Mononuclear cell (primary cell): ENCODE data around the gene SYNGR3. TPM values are rescaled to one million over a fixed set of nuclear protein-coding genes. Genes with fewer than 3 reads are reported as not detected.
"Not testable (repeated sequence)": the region's sequence is repeated elsewhere in the genome, so short reads cannot be mapped to it uniquely, and the experiment has no call there.

Source experiments
- H3K27me3 ChIP-seq: 2 replicates; pipeline ENCODE4 v1.6.0; 2011; ENCODE audit warnings: low read length, control low read depth; ENCODE audit not compliant: insufficient read depth
- H3K4me1 ChIP-seq: 2 replicates; pipeline ENCODE4 v1.5.1; 2011; ENCODE audit warnings: mild to moderate bottlenecking, low read length, control low read depth; ENCODE audit not compliant: insufficient read depth
- H3K4me3 ChIP-seq: 2 replicates; pipeline ENCODE4 v1.5.1; 2011; ENCODE audit warnings: mild to moderate bottlenecking, low read length, moderate library complexity
- H3K9me3 ChIP-seq: 2 replicates; pipeline ENCODE4 v1.5.1; 2011; ENCODE audit warnings: low read depth, mild to moderate bottlenecking, control low read depth, low read length
- total RNA-seq: library from RNA; depleted of rRNA; stranded (reverse); fragments of >200 nt; gene quantifications from one replicate; pipeline ENCODE4 v1.2.3, GENCODE V29; 2012

SYNGR3 gene
- total RNA-seq, 1 donor, result 2.9 TPM

DNA sequence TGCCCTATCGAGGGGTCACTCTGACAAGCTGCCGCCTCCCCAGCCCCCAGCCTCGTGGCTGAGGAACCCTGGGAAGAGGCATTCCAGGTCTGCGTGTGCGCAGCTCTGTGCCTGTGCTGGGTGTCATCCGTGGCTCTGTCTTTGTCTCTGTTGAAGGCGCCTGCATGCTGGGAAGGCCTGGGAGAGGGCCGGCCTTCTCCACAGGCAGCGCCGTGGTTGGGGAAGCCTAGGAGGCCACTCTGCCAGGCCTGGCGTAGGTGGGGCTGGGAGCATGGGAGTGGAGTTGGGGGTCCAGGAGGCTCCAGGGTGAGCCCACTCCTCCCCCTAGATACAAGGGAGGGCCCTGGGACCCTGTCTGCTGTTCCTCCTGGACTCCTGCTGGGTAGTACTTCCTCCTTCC lies 40.3 kb downstream of the SYNGR3 start:
- no peaks in the 10 kb centered on the region for H3K9me3 ChIP-seq
- peaks cover 18% of the 10 kb centered on the region for H3K27me3 ChIP-seq
- no peak overlapping the region for H3K4me3 ChIP-seq
- H3K4me1 ChIP-seq, result peaks cover 15% of the 10 kb centered on the region

DNA sequence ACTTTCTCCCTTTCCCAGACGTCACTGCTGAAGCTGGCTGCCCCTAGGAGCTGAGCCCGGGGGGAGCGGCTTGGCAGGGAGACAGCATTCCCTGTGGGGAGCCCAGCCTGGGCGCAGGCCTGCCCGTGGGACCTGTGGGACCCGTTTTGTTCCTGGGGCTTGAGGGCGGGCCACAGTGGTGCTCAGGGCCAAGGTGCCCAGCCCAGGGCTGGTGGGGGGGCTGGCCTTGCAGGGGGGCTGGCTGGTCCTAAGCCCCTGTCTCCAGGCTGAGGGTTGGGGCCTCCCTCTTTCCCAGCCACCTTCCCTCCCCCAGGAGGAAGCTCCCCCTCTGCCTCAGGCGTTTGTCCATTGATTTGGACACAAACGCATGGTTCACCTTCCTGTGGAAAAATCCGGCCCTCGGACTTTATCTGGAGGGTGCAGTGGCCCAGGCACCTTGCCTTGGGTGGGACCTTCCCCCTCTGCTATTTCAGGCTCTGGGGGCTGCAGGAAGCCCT lies 41.4 kb downstream of the SYNGR3 start:
- Histone ChIP-seq H3K4me1 (peaks cover 15% of the 10 kb centered on the region), H3K9me3 (no peaks in the 10 kb centered on the region), H3K27me3 (peaks cover 12% of the 10 kb centered on the region), H3K4me3 (no peak overlapping the region)

GRCh38 chr16:2032285-2033056 lies 42.7 kb downstream of the SYNGR3 start:
- peaks cover 7% of the 10 kb centered on the region for H3K27me3 ChIP-seq
- no peaks in the 10 kb centered on the region for H3K9me3 ChIP-seq
- no peak overlapping the region for H3K4me3 ChIP-seq
- peaks cover 6% of the 10 kb centered on the region for H3K4me1 ChIP-seq

GRCh38 chr16:2033057-2033908 lies 43.5 kb downstream of the SYNGR3 start:
- Histone ChIP-seq H3K27me3 (no peaks in the 10 kb centered on the region), H3K4me1 (peaks cover 4% of the 10 kb centered on the region), H3K4me3 (no peak overlapping the region), H3K9me3 (no peaks in the 10 kb centered on the region)

DNA sequence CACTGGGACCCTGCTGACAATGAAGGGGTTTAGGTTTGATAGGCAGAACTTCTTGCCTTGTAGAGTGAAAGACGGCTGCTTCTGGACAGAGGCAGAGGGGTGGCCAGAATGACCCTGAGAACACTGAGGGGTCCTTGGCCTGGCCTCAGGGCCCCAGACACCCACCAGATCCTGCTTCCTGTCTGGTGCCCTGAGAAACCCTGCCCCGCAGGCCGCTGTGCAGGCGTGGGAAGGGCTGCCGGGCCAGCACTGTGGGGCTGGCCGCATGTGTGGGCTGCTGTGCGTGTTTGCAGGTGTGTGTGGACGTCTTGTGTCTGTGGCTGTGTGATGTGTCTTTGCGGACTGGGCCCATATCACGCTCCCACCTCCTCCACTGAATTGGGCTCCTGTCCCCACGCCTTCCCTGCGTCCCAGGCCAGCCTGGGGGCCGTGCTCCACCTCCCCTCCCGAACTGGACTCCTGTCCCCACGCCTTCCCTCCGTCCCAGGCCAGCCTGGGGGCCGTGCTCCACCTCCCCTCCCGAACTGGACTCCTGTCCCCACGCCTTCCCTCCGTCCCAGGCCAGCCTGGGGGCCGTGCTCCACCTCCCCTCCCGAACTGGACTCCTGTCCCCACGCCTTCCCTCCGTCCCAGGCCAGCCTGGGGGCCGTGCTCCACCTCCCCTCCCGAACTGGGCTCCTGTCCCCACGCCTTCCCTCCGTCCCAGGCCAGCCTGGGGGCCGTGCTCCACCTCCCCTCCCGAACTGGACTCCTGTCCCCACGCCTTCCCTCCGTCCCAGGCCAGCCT lies 44.3 kb downstream of the SYNGR3 start:
- H3K4me3 ChIP-seq, H3K9me3 ChIP-seq, H3K4me1 ChIP-seq, H3K27me3 ChIP-seq: not testable (repeated sequence)

GRCh38 chr16:2034696-2035430 lies 45.1 kb downstream of the SYNGR3 start:
- H3K4me3 ChIP-seq, result no peak overlapping the region
- peaks cover 4% of the 10 kb centered on the region for H3K4me1 ChIP-seq
- no peaks in the 10 kb centered on the region for H3K27me3 ChIP-seq
- H3K9me3 ChIP-seq, result no peaks in the 10 kb centered on the region

- H3K4me3 ChIP-seq, result no peak overlapping the region
- H3K27me3 ChIP-seq, result no peaks in the 10 kb centered on the region
- H3K4me1 ChIP-seq, result peaks cover 4% of the 10 kb centered on the region
- no peaks in the 10 kb centered on the region for H3K9me3 ChIP-seq
Measured at GRCh38 chr16:2035431-2036199, 45.8 kb downstream of the SYNGR3 start.

DNA sequence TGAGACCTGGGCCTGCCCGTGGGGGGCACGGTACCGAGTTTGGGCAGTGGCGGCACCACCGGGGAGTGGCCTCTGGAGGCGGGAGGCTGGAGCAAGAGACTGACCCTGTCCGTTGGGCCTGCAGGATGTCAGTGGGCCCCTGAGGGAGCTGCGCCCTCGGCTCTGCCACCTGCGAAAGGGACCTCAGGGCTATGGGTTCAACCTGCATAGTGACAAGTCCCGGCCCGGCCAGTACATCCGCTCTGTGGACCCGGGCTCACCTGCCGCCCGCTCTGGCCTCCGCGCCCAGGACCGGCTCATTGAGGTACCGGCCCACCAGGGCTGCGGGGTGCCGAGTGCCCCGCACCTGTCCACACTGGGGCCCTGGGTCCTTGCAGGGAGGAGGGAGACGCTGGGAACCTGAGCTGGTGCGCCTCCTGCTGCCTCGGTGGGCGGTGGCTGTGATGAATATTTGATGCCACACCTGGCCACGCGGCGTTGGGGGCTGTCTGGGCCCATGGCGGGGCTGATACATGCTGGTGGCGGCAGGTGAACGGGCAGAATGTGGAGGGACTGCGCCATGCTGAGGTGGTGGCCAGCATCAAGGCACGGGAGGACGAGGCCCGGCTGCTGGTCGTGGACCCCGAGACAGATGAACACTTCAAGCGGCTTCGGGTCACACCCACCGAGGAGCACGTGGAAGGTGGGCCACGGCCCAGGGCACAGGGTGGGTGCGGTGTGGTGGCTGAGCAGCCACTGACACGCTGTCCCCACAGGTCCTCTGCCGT lies 46.6 kb downstream of the SYNGR3 start:
- H3K4me1 ChIP-seq, result peaks cover 4% of the 10 kb centered on the region

GRCh38 chr16:2037115-2037514 lies 47.3 kb downstream of the SYNGR3 start:
- Histone ChIP-seq H3K4me1 (peaks cover 4% of the 10 kb centered on the region), H3K27me3 (no peaks in the 10 kb centered on the region), H3K9me3 (no peaks in the 10 kb centered on the region), H3K4me3 (no peak overlapping the region)

More for the DNA sequence above, 46.6 kb downstream of the SYNGR3 start:
- Histone ChIP-seq H3K27me3 (no peaks in the 10 kb centered on the region), H3K4me3 (no peak overlapping the region), H3K9me3 (no peaks in the 10 kb centered on the region)

DNA sequence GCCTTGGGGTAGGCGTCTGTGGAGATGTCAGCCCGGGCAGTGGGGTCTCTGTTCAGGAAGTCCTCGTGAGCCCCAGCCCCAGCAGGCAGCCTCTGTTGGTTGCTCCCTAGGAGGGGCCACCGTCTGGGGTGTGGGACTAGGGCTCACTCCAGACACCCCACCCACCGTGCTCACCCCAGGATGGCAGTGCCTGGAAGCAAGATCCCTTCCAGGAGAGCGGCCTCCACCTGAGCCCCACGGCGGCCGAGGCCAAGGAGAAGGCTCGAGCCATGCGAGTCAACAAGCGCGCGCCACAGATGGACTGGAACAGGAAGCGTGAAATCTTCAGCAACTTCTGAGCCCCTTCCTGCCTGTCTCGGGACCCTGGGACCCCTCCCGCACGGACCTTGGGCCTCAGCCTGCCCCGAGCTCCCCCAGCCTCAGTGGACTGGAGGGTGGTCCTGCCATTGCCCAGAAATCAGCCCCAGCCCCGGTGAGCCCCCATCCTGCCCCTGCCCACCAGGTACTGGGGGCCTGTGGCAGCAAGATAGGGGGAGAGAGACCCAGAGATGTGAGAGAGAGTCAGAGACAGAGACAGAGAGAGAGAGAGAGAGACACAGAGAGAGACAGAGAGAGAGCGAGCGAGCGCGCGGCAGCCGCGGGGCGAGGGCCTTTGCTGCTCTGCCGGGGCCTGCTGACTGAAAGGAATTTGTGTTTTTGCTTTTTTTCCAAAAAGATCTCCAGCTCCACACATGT lies 48.0 kb downstream of the SYNGR3 start:
- Histone ChIP-seq H3K27me3 (no peaks in the 10 kb centered on the region), H3K9me3 (no peaks in the 10 kb centered on the region), H3K4me1 (peaks cover 4% of the 10 kb centered on the region), H3K4me3 (no peak overlapping the region)

GRCh38 chr16:2038382-2039231 lies 48.8 kb downstream of the SYNGR3 start:
- Histone ChIP-seq H3K4me3 (no peak overlapping the region), H3K9me3 (no peaks in the 10 kb centered on the region), H3K27me3 (no peaks in the 10 kb centered on the region), H3K4me1 (peaks cover 4% of the 10 kb centered on the region)
